ENCODE measurements around the gene NIT1.

Gene NIT1, protein sequence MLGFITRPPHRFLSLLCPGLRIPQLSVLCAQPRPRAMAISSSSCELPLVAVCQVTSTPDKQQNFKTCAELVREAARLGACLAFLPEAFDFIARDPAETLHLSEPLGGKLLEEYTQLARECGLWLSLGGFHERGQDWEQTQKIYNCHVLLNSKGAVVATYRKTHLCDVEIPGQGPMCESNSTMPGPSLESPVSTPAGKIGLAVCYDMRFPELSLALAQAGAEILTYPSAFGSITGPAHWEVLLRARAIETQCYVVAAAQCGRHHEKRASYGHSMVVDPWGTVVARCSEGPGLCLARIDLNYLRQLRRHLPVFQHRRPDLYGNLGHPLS

DNA sequence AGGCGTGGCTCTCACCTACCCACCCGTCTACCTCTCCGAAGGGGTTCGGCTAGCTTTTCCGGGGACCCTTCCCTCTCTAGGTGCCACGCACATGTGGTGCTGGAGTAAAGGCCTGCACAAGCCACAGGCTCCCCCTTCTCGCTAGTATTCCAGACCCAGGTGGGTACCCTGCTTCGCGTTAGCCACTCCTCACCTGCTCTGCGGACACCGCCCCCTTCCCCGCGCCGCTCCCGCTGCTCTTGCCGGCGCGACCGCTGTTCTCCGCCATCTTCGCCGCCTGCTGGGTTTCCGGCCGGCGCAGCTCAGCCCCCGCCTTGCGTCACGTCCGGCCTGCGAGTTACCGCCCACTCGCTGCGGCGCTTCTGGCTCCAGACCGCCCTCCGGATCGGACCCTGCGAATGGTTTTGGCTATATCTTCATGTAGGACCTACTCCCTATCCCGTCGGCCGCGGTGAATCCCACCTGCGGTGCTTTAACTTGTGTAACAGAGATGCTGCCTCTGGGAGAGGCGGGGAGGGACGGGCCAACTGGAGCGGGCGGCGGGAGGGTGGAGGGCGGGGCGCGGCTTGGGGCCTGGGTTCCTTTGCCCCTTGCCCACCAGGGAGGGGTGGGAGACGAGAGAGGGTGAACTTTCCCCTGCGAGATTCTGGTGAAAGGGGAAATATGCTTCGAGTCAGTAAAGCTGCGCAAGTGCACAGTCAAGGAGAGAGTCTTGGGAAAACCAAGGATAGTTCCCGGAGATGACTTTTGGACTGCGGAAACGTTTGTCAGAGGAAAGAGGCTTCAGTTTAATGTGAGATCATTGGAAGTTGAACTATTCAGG lies at the start of gene NIT1, which contains the start of gene PFDN2:
Gene NIT1, plus strand, starts transcription at position 347 of the 823 bp plus-strand sequence. Its CDS starts 72 bp downstream, at position 419.
Gene PFDN2, minus strand, starts transcription at position 279 of the 823 bp plus-strand sequence. Its CDS starts 11 bp downstream, at position 268.
- DNase-seq (ENCODE audit: low read depth in 2 of 2) = peak; percentile 63 to 68

DNA sequence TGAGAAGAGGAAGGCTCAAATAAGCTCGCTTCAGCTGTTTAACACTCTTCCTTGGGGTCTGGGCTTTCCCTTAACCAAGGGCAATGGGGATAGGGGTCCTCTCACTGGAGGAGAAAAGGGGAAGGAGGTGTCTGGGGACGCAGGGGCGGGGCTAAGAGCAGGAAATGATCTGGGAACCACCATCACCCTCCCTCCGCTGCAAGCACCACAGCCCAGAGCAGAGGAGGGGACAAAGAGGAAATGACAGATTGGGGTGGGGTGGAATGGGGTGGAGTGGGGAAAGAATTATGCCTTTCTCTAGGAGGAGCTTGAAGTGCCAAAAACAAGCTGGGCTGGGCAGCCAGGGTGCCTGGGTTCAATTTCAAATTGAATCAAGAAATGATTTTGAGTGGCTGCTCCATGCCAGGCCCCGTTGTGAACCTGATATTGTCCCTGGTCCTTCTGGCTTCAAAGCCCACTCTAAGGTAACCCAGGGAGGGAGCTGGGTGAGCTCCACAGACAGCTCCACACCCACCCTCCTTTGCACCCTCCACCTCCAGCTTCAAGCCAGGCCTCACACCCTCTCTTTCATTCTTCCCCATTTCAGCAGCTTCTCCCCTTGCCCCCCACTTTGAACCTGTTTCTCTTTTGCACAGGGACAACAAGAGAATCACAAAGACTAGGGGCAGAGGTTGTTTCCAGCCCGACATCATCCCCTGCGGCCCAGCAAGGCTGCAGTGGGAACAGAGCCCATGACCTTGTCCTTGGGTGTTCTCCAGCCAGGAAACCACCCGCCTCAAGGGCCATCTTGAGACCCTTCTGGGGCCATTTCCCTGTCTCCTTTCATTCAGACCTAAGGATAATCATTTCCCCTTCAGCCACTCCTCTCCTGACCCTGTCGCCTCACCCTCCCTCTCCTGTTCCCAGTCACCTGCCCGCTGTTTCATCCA lies 49.3 kb upstream of the NIT1 start:
- DNase-seq (ENCODE audit: low read depth in 2 of 2) = peak; percentile 51 to 55

DNA sequence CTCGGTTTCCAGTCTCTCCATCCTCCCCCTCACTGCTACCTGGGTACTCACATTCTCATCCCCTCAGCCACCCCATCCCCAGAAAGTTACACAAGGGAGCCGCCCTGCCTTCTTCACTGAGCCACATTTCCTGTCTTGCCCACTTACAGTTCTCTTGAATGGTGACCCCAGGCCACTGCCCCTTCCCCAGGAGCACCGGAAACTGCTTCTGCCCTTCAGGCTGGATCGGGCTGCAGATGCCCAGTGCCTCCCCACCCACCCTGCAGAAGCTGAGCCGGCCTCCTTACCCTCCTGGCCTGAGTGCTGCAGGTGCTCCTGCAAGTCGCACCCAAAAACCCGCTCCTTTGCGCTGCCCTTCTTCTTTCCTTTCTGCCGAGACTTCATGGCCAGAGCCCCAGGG lies 48.7 kb upstream of the NIT1 start:
- DNase-seq (ENCODE audit: low read depth in 2 of 2) = no peak

DNA sequence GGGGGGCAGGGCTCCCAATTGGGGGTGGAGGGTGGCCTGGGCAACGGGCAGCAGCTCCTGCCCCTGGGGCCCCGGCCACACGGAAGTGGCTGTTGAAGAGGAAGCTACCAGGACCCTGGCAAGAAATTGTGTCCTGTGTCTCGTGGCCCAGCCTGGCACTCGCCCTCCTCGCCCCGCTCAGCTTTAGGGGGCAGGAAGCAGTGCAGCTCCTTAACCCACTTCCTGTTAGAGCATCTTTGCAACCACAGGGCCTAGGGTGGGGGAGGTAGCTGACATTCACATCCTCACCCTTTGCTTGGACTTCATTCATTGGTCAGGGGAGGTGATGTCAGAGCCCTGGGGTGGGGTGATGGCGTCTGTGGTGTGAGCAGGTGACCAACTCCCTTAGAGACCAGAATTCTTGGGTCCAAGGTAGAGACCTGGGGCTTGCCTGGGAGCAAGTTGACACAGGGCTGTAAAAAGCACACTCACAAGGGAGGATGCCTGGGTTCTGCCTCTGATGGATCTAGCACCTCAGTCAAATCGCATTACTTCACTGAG lies 48.1 kb upstream of the NIT1 start, which contains the start of gene ARHGAP30:
Gene ARHGAP30, minus strand, starts transcription at position 161 of the 540 bp plus-strand sequence. CDS start 267 bp downstream, outside the sequence.
- DNase-seq (ENCODE audit: low read depth in 2 of 2) = peak; percentile 59 to 63

DNA sequence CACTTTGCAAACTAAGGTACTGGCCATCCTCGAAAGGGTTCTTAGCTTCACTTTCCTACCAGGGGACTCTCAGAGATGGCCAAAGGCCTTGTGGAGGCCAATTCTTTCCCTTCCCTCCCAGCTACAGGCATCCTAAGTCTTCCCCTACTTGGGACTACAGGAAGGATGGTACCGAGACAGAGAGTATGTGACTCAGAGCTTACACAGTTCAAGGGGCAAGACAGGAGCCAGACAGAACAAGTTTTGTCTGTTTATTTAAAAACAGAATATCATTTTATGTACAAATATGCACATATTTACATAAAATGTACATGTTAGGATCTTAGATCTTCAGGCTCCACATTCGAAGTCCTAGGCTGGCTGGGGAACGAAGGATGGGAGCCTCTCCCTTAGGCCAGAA lies 47.1 kb upstream of the NIT1 start:
- DNase-seq (ENCODE audit: low read depth in 2 of 2) = no peak

DNA sequence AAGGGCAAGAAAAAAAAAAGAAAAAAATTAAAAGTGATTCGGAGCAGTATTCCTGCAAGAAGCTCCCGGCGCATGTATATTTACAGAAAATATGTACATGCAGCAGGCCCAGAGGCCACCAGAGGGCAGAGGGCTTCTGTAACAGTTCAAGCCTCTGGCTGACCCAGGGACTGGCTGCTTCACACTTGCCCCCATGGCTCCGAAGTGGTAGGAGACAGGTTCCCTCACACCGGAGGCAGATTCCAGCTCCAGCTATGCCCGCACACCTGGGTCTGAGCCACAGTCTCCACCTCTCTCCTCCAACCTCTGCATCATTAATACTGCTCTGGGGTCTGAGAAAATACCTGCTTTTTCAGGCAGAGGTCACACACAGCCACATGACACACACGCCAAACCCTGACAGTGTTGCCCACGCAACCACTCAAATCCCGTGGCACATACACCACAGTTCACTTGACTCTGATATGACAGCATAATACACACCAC lies 46.0 kb upstream of the NIT1 start:
- no peak for DNase-seq (ENCODE audit: low read depth in 2 of 2)

DNA sequence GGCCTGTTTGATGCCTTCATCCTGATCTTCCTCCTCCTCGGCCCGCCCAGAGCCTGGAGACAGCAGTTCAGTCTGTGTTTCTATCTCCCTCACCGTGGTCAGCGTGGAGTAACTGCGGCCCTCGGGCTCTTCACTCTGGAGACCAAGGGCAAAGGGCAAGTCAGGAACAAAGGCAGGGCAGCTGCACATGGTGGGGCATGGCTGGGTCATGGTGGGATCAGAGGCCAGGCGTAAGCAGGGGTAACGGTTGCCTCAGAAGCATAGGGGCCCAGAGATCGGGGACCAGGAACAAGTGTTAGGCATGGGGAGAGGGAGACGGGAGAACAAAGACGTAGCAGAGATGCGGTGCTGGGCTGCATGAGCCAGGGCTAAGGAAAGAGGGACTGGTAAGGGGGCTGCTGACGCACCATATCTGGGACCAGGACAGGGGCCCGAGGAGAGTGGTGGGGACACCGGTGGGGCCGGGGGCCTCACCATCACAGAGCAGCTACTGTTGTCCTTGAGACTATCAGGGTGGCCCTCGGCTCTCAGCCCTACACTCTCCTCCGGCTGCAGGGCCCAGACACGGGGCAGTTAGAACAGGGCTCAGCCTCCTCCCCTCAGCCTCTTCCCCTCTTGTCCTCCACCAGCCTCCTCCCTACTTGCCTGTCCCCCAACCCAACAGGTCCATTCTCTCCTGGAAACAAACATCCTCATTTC lies 45.0 kb upstream of the NIT1 start:
- no peak for DNase-seq (ENCODE audit: low read depth in 2 of 2)

DNA sequence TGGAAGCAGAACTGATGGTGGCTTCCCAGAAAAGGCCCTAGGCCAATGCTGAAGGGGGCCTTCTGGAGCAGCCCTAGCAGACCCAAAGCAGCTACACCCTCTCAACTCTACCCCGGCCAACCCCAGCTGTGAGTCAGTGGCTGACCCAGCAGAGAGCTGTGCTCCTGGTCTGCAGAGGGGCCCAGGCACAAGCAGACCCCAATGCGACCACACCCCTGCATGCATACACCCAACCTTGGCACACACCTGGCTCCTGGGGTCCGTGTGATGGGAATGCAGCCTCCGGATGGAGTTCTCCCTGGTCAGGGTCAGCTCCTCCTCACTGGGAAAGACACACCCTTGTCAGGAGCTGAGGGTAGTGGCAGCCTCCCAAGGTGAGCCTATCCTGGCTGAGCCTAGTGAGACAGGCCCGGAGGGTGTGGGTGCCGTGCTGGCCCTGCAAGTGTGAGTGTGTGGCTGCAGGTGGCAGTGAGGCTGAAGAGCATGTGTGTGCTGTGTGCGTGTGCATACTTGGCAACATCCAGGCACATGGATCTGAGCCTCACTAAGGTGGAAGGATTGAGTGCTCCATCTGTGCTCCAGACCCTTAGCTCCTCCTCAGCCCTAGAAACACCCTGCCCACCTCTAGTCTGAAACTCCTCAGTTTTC lies 44.3 kb upstream of the NIT1 start:
- DNase-seq (ENCODE audit: low read depth in 2 of 2) = no peak

DNA sequence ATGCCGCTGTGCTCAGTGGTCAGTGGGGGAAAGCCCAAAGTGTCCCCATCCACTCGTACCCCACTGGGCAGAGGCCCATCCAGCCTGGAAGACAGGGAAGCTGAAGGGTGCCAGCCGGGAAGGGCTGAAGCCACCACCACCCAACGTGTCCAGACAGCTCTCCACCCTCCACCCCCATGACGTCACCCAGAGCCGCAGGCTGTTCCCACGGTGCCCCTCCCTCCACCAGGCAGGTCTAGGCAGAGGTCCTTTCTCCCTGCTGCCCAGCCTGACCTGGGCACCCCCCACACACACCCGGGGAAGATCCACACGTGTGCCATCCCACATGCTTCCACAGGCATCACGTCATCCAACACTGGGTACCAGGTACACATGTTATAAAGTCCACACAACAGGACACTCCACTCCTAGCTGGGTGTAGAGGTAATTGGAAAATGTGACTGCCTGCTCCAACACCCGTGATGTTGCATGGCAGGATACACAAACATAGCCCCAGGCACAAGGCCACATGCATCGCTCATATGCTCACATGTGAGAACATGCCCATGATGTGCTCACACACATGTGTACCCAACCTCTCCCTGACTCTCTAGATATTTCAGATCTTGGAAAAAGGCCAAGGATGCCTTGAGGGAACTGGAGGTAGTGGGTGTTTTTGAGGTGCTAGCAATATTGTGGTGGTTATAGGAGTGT lies 43.1 kb upstream of the NIT1 start:
- DNase-seq (ENCODE audit: low read depth in 2 of 2) = no peak

DNA sequence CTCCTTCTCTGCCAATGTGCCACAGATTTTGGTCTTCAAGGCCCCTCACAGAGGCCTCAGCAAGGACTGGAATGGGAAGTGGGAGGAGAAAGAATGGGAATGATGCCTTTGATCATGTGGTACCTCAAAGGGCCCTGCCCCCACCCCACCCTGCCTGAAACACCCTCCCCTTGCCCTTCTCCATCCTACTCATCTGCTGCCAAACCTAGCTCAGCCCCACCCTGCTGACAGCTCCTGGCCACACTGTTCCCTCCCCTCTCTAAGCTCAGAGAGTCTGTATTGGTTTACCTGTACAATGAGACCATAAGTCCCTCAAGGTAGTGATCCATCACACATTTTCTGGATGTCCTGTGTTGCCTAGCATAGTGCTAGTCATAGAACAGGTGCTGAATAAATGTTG lies 41.5 kb upstream of the NIT1 start:
- no peak for DNase-seq (ENCODE audit: low read depth in 2 of 2)

DNA sequence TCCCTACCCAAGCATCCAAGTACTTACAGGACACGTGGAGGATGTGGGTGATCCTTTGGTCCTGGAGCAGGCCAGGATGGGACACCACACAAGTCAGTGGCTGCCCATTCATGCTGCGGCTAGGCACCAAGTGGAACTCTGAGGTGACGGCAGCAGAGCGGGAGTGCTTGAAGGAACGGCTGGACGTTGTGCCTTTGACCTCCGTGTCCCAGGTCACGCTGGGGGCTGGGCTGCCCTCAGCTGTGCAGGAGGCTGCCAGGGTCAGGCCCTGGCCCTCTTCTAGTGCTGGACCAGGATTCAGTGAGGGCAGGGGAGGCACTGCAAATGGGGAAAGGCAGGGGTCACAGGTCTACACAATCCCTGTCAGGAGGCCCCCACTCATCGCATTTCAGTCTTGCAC lies 40.5 kb upstream of the NIT1 start:
- DNase-seq (ENCODE audit: low read depth in 2 of 2) = no peak

DNA sequence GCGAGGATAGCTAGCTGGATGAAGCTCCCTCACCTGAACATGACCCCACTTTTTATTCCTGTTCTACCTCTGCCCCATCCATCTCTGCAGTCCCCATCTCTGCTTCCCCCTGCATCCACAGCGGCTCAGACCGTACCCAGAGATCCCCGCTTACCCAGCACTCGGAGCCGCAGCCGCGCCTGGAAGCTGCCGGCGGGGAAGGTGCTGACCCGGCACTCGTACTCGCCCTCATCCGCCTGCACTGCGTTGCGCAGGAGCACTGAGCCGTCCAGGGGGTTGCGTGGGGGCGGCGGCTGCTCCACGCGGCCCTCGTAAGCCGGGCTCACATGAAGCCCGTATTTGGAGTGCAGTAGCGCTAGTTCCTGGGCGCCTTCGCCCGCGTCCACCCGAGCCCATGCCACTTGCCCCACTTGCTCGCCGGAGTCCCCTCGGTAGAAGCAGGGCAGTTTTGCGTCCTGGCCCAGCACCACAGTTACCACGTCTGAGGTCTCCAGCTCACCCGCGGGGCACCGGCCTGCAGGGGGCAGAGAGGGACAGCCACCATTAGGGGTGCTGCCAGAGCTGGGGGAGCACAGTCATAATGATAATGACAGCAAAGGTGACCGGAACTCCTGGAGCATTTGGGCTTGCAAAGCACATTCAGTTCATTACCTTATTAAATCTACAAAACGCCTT lies 38.3 kb upstream of the NIT1 start:
- no peak for DNase-seq (ENCODE audit: low read depth in 2 of 2)

DNA sequence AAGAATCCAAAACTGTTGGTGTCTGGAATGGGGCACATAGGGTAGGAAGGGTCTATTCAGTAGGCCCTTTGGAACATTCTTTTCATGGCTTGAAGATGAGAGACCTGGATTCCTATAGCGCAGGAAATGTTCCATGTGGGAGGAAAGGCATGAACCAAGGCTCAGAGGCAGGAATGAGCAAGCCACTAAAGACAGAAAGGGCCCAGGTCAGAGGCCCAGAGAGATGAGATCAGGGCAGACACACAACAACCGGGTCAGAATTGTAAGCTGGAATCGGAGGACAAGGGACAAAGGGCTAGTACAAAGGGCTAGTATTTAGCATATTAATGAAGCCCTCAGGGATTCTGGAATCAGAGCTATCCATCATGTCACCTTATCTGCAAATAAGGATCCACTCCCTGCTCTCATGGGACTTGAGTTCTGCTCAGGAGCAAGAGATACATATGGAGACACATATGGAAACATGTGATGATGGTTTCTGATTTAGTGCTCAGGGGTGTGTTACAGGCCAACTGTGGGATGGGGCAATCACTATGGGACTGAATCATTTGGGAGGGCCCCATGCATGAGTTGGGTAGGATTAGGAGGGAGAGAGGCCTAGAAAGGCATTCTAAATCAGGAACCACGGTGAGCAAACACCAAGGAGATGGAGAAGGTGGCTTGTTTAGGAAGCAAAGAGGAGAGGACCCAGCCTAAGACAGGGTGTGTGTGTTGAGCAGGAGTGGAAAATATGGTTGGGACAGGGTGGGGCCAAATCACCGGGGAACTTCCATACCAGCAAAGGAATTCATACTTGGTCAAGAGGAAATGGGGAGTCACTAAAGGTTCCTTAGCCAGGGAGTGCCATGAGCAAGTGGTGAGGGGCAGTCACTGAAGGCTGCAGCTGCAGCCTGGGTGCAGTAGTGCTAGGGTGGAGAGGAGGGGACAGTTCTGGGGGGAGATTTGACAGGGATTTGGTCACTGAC lies 37.2 kb upstream of the NIT1 start:
- DNase-seq (ENCODE audit: low read depth in 2 of 2) = no peak

DNA sequence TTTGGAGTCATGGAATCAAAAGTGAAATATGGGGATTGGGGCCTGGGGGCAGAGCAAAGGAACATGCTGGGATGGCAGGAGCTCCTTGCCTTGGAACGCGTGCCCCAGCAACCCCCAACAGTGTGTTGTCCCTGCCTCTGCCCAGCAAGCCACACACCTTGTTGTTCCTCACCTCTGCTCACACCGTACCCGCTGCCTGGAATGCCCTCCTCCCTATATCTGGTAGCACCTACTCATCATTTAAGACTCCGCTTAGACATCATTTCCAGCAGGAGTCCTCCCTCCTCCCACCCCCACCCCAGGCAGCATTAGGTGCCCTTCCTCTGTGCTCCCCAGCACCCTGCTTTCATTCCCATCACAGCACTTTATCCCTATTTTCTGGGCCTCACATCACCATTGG lies 36.4 kb upstream of the NIT1 start:
- no peak for DNase-seq (ENCODE audit: low read depth in 2 of 2)

DNA sequence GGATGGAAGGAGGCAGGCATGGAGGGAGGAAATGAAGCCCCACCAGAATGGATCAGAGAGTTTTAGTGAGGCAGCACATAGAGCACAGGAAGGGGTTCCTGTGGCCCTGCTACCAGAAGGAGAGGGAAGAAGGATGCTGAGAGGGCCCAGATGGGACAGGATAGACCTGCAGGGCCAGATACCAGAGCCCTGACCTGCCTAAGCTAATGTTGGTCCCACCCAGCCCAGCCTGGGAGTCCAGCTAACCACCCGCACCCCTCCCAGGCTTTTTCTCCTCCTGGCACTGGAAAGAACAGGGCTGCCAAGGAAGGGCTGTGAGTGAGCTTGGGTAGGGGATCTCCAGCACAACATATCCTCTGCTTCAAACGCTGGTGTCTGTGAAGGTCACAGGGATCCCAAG lies 35.4 kb upstream of the NIT1 start:
- DNase-seq (ENCODE audit: low read depth in 2 of 2) = no peak

DNA sequence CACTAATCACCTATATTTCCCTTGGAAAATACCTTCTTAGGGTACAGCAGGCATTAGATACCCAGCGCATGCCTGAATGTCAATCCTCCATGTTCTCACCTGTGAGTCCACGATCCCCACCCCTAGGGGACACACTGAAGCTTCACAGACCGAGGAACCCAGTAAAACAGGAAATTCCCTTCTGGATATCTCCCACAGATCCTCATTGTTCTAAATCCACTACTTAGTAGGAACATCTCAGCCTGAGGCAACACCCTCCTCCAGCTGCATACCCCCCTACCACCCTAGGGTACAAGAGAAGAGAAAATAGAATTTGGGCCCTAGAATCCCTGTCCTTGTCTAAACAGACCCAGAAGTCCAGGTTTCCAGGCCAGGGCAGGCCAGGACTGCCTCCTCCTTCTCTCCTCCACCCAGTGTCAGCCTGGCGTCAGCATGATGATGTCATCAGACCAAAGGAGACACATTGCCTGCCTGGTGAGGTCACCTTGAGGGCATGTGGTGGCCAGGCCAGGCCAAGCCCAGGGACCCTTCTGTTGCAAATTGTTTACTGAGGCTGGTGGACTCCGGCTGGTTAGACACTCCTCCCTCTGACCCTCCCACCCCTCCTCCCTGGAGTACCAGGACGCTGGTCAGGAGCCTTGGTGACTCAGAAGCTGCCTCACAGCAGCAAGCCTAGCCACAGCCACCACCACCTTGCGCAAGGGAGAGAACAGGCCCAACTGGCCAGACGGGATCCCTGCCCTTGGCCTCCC lies 34.7 kb upstream of the NIT1 start:
- DNase-seq (ENCODE audit: low read depth in 2 of 2) = no peak
